BLaER1 treated with 17β-estradiol and CSF1 and Interleukin-3, amounts not matched to agents 10 nM and 100 nM (cell line): ENCODE results near the gene B3GALT6.
A peak's percentile ranks its signal among the peaks of the same experiment; 100 is the strongest.

Source experiments
- H3K27ac ChIP-seq, 11 experiments: shearing (Covaris generic); formaldehyde crosslinking; 2 replicates each; pipeline ENCODE4 v1.8.1; 2022
- H3K27me3 ChIP-seq, 11 experiments: shearing (Covaris generic); formaldehyde crosslinking; 2 replicates each; pipeline ENCODE4 v1.8.1; 2022
- H3K36me3 ChIP-seq, 11 experiments: shearing (Covaris generic); formaldehyde crosslinking; 2 replicates each; pipeline ENCODE4 v1.8.1; 2022
- H3K4me1 ChIP-seq, 10 experiments: shearing (Covaris generic); formaldehyde crosslinking; 2 replicates each; pipeline ENCODE4 v1.8.1; 2022
- H3K4me2 ChIP-seq, 11 experiments: shearing (Covaris generic); formaldehyde crosslinking; 2 replicates each; pipeline ENCODE4 v1.8.1; 2022
- H3K4me3 ChIP-seq, 10 experiments: shearing (Covaris generic); formaldehyde crosslinking; 2 replicates each; pipeline ENCODE4 v1.8.1; 2022
- H3K9ac ChIP-seq, 11 experiments: shearing (Covaris generic); formaldehyde crosslinking; 2 replicates each; pipeline ENCODE4 v1.8.1; 2022
- H3K9me3 ChIP-seq, 11 experiments: shearing (Covaris generic); formaldehyde crosslinking; replicated peaks in 1 of 11; 2 replicates each; pipeline ENCODE4 v1.8.1; 2022
- H4K20me1 ChIP-seq, 11 experiments: shearing (Covaris generic); formaldehyde crosslinking; 2 replicates each; pipeline ENCODE4 v1.8.1; 2022
- Cebpa-rat ChIP-seq, 11 experiments: shearing (Covaris generic); IDR thresholded peaks; 2 replicates each; pipeline ENCODE4 v1.8.1; 2022

The B3GALT6 gene

DNA sequence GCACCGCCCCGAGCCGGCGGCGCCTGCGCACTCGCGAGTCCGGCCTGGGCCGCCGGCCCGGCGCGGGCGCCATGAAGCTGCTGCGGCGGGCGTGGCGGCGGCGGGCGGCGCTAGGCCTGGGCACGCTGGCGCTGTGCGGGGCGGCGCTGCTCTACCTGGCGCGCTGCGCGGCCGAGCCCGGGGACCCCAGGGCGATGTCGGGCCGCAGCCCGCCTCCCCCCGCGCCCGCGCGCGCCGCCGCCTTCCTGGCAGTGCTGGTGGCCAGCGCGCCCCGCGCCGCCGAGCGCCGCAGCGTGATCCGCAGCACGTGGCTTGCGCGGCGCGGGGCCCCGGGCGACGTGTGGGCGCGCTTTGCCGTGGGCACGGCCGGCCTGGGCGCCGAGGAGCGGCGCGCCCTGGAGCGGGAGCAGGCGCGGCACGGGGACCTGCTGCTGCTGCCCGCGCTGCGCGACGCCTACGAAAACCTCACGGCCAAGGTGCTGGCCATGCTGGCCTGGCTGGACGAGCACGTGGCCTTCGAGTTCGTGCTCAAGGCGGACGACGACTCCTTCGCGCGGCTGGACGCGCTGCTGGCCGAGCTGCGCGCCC lies at the start of gene B3GALT6:
B3GALT6 (plus strand) TSS at position 30 of the 588 bp plus-strand sequence; CDS start at position 72, 42 bp downstream.
- Histone ChIP-seq H3K36me3 (peaks cover 26 to 57% (median 45%) of the 10 kb centered on the region in 11 experiments), H3K9ac (peak within 1 kb of the TSS; percentile 92 to 100 (median 96)), H4K20me1 (peaks cover 42 to 84% (median 77%) of the 10 kb centered on the region in 11 experiments), H3K4me3 (peak within 1 kb of the TSS; percentile 77 to 99 (median 90)), H3K27ac (peak within 1 kb of the TSS; percentile 90 to 98 (median 94)), H3K9me3 (no peaks in the 10 kb centered on the region), H3K4me1 (peaks cover 52 to 72% (median 69%) of the 10 kb centered on the region in 10 experiments), H3K4me2 (peak within 1 kb of the TSS; percentile 98 to 100 (median 100)), H3K27me3 (peaks cover 0 to 10% (median 0%) of the 10 kb centered on the region in 11 experiments; a peak in 8 of 22 replicates)
- TF ChIP-seq Cebpa-rat (IDR thresholded peaks at IDR 0.05) = no peak

DNA sequence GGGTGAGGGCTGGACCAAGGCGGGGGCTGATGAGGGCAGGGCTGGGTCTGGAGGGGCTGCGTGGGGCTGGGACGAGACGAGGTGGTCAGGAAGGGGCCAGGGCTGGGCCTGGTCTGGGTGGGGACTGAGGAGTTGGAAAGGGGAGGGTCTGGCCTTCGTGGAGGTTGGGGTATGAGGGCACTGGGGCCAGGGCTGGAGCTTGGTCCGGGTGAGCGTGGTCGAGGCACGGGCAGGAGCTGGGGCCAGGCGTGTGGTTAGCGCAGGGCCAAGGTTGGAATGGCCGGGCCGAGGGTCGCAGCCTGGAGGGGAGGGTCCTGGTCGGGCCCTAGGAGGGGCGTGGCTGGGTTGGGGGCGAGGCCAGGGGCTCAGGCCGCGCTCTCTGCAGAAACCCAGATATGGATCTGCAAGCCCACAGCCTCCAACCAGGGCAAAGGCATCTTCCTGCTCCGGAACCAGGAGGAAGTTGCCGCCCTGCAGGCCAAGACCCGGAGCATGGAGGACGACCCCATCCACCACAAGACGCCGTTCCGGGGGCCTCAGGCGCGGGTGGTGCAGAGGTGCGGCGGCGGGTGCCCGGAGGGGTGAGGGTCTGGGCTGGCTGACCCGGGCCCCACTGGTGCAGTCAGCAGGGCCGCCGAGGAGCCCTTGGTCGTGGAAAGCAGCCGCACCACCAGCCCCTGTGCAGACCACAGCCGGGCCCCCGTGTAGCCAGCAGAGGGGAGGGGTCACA lies 49.4 kb upstream of the B3GALT6 start:
- peaks cover 0 to 35% (median 11%) of the 10 kb centered on the region in 11 experiments; a peak in 11 of 22 replicates for H4K20me1 ChIP-seq
- no peak overlapping the region for H3K4me3 ChIP-seq
- peak overlapping the region; percentile 27 to 72 (median 64); a peak in 21 of 22 replicates for H3K4me2 ChIP-seq
- peaks cover 34 to 76% (median 66%) of the 10 kb centered on the region in 10 experiments for H3K4me1 ChIP-seq
- no peak for TF ChIP-seq Cebpa-rat (IDR thresholded peaks at IDR 0.05)
- no peak overlapping the region for H3K27ac ChIP-seq
- H3K9me3 ChIP-seq = no peaks in the 10 kb centered on the region
- H3K27me3 ChIP-seq = peaks cover 0 to 51% (median 5%) of the 10 kb centered on the region in 11 experiments; a peak in 13 of 22 replicates
- H3K9ac ChIP-seq = peak overlapping the region in 2 of 11 experiments; percentile 22 to 29; a peak in 1 of 22 replicates
- no peaks in the 10 kb centered on the region for H3K36me3 ChIP-seq

DNA sequence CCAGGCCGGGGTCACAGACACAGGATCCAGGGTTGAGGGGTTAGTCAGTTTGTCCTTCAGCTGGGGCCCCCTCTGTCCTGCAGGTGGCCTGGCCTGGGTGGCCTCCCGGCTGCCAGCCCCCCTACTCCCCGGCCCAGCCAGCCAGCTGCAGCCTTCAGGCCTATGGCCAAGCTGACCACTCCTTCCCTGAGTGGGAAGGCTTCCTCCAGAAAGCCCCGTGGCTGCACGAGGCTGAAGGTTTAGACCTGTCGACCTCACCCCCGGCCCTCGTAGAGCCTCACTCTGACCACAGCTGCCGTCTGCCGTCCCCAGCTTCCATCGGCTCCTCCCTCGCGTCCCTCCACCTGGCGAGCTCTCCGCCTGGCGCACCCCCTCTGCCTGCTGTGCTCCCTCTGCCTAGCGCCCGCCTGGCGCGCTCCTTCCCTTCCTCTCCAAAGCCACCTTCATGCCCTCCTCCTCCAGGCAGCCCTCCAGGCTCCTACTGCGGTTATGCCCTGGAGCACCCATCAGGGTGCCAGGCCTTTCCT lies 48.8 kb upstream of the B3GALT6 start:
- no peak overlapping the region for H3K27ac ChIP-seq
- peak overlapping the region; percentile 27 to 72 (median 64); a peak in 20 of 22 replicates for H3K4me2 ChIP-seq
- TF ChIP-seq Cebpa-rat (IDR thresholded peaks at IDR 0.05) = no peak
- peaks cover 0 to 34% (median 11%) of the 10 kb centered on the region in 11 experiments; a peak in 11 of 22 replicates for H4K20me1 ChIP-seq
- no peak overlapping the region for H3K4me3 ChIP-seq
- H3K9me3 ChIP-seq = no peaks in the 10 kb centered on the region
- peaks cover 34 to 69% (median 60%) of the 10 kb centered on the region in 10 experiments for H3K4me1 ChIP-seq
- H3K36me3 ChIP-seq = no peaks in the 10 kb centered on the region
- no peak overlapping the region for H3K9ac ChIP-seq
- H3K27me3 ChIP-seq = peaks cover 0 to 45% (median 5%) of the 10 kb centered on the region in 11 experiments; a peak in 13 of 22 replicates

DNA sequence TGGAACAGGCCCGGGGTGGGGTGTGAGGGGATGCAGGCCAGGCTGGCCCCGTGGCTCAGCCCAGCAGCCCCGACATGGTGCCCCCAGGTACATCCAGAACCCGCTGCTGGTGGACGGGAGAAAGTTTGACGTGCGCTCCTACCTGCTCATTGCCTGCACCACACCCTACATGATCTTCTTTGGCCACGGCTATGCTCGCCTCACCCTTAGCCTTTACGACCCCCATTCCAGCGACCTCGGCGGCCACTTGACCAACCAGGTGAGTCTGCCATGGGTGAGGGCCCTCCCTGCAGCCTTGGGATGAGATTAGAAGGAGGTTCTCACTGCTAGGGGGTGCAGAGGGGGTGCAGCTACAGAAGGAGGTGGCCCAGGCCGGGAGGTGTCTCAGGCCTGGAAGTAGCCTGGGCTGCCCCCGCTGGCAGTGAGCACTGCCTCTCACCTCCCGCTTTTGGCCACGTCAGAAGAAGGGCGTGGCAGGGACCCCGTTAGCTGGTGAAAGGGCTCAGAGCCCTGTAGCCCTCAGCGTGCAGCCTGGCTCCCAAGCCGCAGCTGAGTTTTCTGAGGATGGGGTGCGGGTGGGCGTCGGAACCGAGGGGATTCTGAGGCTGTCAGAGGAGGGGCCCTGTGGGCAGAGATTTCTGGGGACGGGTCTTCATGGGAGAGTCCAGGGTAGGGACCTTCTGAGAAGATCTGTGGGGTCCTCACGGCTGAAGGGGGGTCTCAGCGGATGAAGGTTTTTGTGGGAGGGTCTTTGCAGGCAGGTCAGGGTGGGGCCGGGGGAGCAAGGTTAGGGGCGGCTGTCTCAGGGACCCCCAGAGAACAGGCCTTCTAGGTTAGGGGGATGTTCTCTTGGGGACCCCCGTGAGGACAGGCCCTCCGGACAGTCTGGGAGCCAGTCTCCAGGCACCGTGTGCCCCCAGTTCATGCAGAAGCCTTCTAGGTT lies 47.9 kb upstream of the B3GALT6 start:
- no peak for TF ChIP-seq Cebpa-rat (IDR thresholded peaks at IDR 0.05)
- H3K36me3 ChIP-seq = no peaks in the 10 kb centered on the region

DNA sequence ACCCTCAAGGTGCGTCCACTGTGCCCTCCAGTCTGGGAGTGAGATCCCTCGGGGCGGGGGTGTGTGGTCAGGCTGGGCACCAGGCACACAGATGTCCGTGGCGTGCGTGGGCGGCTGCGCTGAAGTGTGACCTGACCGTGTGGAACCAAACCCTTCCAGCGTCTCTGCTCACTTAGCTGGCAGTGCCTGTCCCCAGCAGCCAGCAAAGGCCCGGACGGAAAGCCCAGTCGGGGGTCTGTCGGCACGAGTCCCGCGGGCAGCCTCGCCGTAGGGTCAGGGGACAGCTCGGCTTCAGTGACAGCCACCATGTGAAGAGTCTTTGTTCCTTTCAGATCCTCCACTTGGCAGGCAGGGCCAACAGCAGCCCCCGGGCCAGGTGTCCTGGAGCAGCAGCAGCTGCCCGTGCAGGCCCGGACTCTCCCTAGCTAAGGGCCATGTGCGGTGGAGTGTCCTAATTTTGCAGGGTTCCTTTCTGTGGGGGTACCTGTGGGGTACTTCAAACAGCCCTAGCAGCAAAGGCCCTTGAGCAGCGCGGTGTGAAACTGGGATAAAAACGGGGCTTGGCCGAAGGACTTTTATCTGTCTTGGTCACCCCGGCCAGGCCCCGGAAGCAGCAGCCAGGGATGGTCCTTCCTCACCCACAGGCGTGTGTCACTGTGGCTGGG lies 46.8 kb upstream of the B3GALT6 start:
- no peaks in the 10 kb centered on the region for H3K36me3 ChIP-seq
- H3K9ac ChIP-seq = no peak overlapping the region; a peak in 1 of 22 replicates
- no peak for TF ChIP-seq Cebpa-rat (IDR thresholded peaks at IDR 0.05)
- peak overlapping the region; percentile 3 to 70 (median 56); a peak in 21 of 22 replicates for H3K4me2 ChIP-seq
- H3K27ac ChIP-seq = no peak overlapping the region
- peaks cover 0 to 26% (median 12%) of the 10 kb centered on the region in 11 experiments; a peak in 14 of 22 replicates for H3K27me3 ChIP-seq
- peaks cover 0 to 17% (median 0%) of the 10 kb centered on the region in 11 experiments; a peak in 1 of 22 replicates for H4K20me1 ChIP-seq
- H3K4me3 ChIP-seq = no peak overlapping the region
- H3K9me3 ChIP-seq = no peaks in the 10 kb centered on the region
- H3K4me1 ChIP-seq = peaks cover 36 to 60% (median 48%) of the 10 kb centered on the region in 10 experiments

More for the DNA sequence above, 47.9 kb upstream of the B3GALT6 start:
- Histone ChIP-seq H3K27me3 (peaks cover 0 to 36% (median 8%) of the 10 kb centered on the region in 11 experiments; a peak in 15 of 22 replicates), H3K4me3 (no peak overlapping the region), H3K4me2 (peak overlapping the region in 5 of 11 experiments; percentile 61 to 72 (median 68); a peak in 8 of 22 replicates), H4K20me1 (peaks cover 0 to 27% (median 7%) of the 10 kb centered on the region in 11 experiments; a peak in 11 of 22 replicates), H3K9me3 (no peaks in the 10 kb centered on the region), H3K9ac (no peak overlapping the region), H3K4me1 (peaks cover 36 to 64% (median 55%) of the 10 kb centered on the region in 10 experiments), H3K27ac (no peak overlapping the region)

DNA sequence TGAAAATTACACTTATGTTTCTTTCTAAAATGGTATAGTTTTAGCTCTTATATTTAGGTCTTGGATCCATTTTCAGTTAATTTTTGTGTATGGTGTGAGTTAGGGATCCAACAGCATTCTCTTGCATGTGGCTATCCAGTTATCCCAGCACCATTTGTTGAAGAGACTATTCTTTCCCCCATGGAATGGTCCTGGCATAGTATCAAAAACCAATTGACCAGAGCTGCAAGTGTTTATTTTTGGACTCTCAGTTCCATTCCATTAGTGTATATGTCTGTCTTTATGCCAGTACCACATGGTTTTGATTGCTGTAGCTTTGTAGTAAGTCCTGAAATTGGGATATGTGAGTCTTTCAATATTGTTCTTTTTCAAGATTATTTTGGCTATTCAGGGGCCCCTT lies 44.1 kb upstream of the B3GALT6 start:
- no peak overlapping the region for H3K4me2 ChIP-seq
- peaks cover 20 to 39% (median 27%) of the 10 kb centered on the region in 10 experiments for H3K4me1 ChIP-seq
- H3K4me3 ChIP-seq = no peak overlapping the region
- H3K27me3 ChIP-seq = peaks cover 0 to 13% (median 5%) of the 10 kb centered on the region in 11 experiments; a peak in 9 of 22 replicates
- peaks cover 0 to 11% (median 0%) of the 10 kb centered on the region in 11 experiments; a peak in 1 of 22 replicates for H4K20me1 ChIP-seq
- no peak overlapping the region for H3K9ac ChIP-seq
- no peaks in the 10 kb centered on the region for H3K36me3 ChIP-seq
- no peak for TF ChIP-seq Cebpa-rat (IDR thresholded peaks at IDR 0.05)
- no peak overlapping the region for H3K27ac ChIP-seq
- H3K9me3 ChIP-seq = peaks cover 12 to 26% (median 21%) of the 10 kb centered on the region in 11 experiments; a peak in 21 of 22 replicates

DNA sequence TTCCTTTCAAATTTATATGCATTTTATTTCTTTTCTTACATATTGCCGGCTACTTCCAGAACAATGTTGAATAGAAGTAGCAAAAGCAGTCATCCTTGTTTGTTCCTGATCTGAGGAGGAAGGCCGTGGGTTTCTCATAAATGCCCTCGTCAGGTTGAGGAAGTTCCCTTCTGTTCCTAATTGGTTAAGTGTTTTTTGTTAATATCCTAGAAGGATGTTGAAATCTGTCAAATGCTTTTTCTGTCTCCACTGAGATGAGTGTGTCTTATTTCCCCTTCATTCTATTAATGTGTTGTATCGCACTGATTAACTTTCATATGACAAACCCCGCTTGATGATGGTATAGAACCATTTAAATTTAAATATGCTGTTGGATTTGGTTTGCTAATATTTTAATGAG lies 42.9 kb upstream of the B3GALT6 start:
- H3K4me2 ChIP-seq = peak overlapping the region in 7 of 11 experiments; percentile 20 to 70 (median 43); a peak in 13 of 22 replicates
- peaks cover 0 to 12% (median 0%) of the 10 kb centered on the region in 11 experiments; a peak in 3 of 22 replicates for H3K27me3 ChIP-seq
- TF ChIP-seq Cebpa-rat (IDR thresholded peaks at IDR 0.05) = no peak

More for the DNA sequence above, 42.9 kb upstream of the B3GALT6 start:
- Histone ChIP-seq H3K4me3 (no peak overlapping the region), H4K20me1 (no peaks in the 10 kb centered on the region), H3K36me3 (no peaks in the 10 kb centered on the region), H3K9me3 (peaks cover 12 to 36% (median 28%) of the 10 kb centered on the region in 11 experiments; a peak in 21 of 22 replicates), H3K9ac (no peak overlapping the region), H3K27ac (no peak overlapping the region), H3K4me1 (peaks cover 9 to 29% (median 23%) of the 10 kb centered on the region in 10 experiments)
